K562 (cell line): Measurements from ENCODE around the gene SMPDL3B. TPM values are rescaled to one million over a fixed set of nuclear protein-coding genes. Genes with fewer than 3 reads are reported as not detected.

Experiments used
- JUND ChIP-seq, 2 experiments: IDR thresholded peaks; 2 replicates in 1 of 2; 3 replicates in 1 of 2; pipeline ENCODE4 v1.6.1; 2011; ENCODE audit warnings: borderline replicate concordance in 2 of 2, low read depth in 2 of 2, low read length in 2 of 2, improper control_type of control experiment in 1 of 2, missing biosample characterization in 1 of 2, missing genetic modification characterization in 1 of 2, missing genetic modification reagents in 1 of 2
- LCOR ChIP-seq: sonication (generic); formaldehyde crosslinking; IDR thresholded peaks from 2 replicates; pipeline ENCODE4 v1.8.0; 2022; ENCODE audit warnings: mild to moderate bottlenecking, missing genetic modification reagents
- NFE2 ChIP-seq: IDR thresholded peaks from 2 replicates; pipeline ENCODE4 v1.6.1; 2014; ENCODE audit warnings: antibody characterized with exemption, low read depth
- POLR2AphosphoS5 ChIP-seq: IDR thresholded peaks from 2 replicates; pipeline ENCODE4 v1.6.1; 2011; ENCODE audit warnings: mild to moderate bottlenecking, low read depth, low read length, moderate library complexity; ENCODE audit not compliant: control insufficient read depth, insufficient read depth
- RCOR1 ChIP-seq, 2 experiments: IDR thresholded peaks; 2 replicates each; pipeline ENCODE4 v1.6.1; 2012; ENCODE audit warnings: low read depth in 2 of 2, low read length in 2 of 2, borderline replicate concordance in 1 of 2, improper control_type of control experiment in 1 of 2
- ZNF24 ChIP-seq: fragments of 450-650 bp; IDR thresholded peaks from 2 replicates; pipeline ENCODE4 v1.6.1; 2016
- polyA plus RNA-seq, 8 experiments: library from polyadenylated mRNA; depleted of rRNA in 4 of 8; stranded (reverse) in 5 of 8; unstranded in 3 of 8; fragments of >200 nt; fragmentation: Nextera tagmentation in 2 of 8; fragmentation: Illumina TruSeq in 1 of 8; extraction: Ambion mirVana in 2 of 8; extraction: Trizol in 1 of 8; gene quantifications; 2 replicates each; pipeline versions ENCODE4 v1.2.1 to v1.2.3, GENCODE V29; 2011 to 2014; ENCODE audit warnings: inconsistent platforms in 1 of 8, missing spikeins in 1 of 8
- total RNA-seq, 7 experiments: library from RNA; depleted of rRNA in 6 of 7; stranded (reverse); fragments of >200 nt in 6 of 7; fragmentation: Illumina TruSeq in 2 of 7; extraction: Trizol in 2 of 7; gene quantifications; 2 replicates each; pipeline versions ENCODE4 v1.2.1 to v1.2.3, GENCODE V29; 2011 to 2021; ENCODE audit warnings: low replicate concordance in 1 of 7
- TF ChIP-seq, protein P1 (sequence below): conservative IDR thresholded peaks from 2 replicates; pipeline ENCODE4 v1.6.1; 2011; ENCODE audit warnings: low read depth, mild to moderate bottlenecking, low read length; ENCODE audit not compliant: control insufficient read depth
- TF ChIP-seq, protein P2 (sequence below): sonication (generic); formaldehyde crosslinking; IDR thresholded peaks from 2 replicates; pipeline ENCODE4 v1.5.0; 2020; ENCODE audit warnings: missing genetic modification reagents
- TF ChIP-seq, protein P3 (sequence below): fragments of 250-450 bp; sonication (Bioruptor Pico); IDR thresholded peaks from 2 replicates; pipeline ENCODE4 v1.8.0; 2022; ENCODE audit warnings: inconsistent platforms, mild to moderate bottlenecking, moderate library complexity, borderline replicate concordance

Gene SMPDL3B
- total and polyA plus RNA-seq, 9 of the 15 experiments (the other 6 are each of a cell fraction or from before 2014, with no cell fraction given): 0.07 to 1.2 (median 0.73) TPM

DNA sequence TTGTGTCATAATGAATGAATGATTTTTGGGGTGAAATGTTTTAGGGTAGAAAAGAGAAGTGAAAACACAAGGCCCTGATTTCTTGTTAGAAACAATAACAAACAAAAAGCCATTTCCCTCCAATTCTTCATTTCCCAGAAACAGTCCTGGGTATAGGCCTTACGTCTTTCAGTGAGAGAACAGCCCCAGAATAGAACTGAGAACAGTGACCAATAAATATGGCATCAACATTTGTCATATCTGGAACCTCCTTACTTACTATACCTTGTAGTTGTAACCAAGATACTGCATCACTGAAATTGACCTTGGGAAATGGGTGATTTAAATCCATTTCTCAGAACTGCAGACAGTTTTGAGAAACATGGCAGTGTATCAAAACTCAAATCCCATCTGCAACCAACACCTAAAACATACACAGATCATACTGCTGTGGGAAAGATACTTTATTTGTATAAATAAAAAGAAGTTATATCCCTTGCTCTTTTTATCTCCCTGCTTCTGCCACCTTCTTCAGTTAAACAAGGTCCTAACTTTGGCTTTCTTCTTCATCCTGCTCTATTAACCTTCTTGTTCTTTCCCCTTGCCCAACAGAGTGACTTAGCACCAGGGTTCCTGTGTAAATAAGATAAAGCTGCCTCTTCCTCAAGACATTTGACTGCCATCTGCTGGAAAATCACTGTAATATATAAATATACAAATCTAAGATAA lies 44.5 kb downstream of the SMPDL3B start (continued):
- TF ChIP-seq, protein P1, sequence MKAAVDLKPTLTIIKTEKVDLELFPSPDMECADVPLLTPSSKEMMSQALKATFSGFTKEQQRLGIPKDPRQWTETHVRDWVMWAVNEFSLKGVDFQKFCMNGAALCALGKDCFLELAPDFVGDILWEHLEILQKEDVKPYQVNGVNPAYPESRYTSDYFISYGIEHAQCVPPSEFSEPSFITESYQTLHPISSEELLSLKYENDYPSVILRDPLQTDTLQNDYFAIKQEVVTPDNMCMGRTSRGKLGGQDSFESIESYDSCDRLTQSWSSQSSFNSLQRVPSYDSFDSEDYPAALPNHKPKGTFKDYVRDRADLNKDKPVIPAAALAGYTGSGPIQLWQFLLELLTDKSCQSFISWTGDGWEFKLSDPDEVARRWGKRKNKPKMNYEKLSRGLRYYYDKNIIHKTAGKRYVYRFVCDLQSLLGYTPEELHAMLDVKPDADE: no peak
- TF ChIP-seq, protein P2, sequence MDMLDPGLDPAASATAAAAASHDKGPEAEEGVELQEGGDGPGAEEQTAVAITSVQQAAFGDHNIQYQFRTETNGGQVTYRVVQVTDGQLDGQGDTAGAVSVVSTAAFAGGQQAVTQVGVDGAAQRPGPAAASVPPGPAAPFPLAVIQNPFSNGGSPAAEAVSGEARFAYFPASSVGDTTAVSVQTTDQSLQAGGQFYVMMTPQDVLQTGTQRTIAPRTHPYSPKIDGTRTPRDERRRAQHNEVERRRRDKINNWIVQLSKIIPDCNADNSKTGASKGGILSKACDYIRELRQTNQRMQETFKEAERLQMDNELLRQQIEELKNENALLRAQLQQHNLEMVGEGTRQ (CRISPR knock-in tag): no peak
- TF ChIP-seq LCOR (CRISPR knock-in tag) (peak; percentile 91), RCOR1 (IDR thresholded peaks at IDR 0.05; ENCODE audit: borderline replicate concordance in 1 of 2, low read depth in 2 of 2, low read length in 2 of 2) (peak; percentile 78 to 93; a peak in 3 of 4 replicates), POLR2AphosphoS5 (peak; percentile 90), ZNF24 (peak; percentile 56; the same call in 1 of the 2 replicates), JUND (IDR thresholded peaks at IDR 0.05; ENCODE audit: borderline replicate concordance, low read depth, low read length) (peak; percentile 85), JUND (tag; IDR thresholded peaks at IDR 0.05; ENCODE audit: borderline replicate concordance, low read depth, low read length) (peak; percentile 63; the same call in 1 of the 3 replicates), NFE2 (peak; percentile 98)
- TF ChIP-seq, protein P3, sequence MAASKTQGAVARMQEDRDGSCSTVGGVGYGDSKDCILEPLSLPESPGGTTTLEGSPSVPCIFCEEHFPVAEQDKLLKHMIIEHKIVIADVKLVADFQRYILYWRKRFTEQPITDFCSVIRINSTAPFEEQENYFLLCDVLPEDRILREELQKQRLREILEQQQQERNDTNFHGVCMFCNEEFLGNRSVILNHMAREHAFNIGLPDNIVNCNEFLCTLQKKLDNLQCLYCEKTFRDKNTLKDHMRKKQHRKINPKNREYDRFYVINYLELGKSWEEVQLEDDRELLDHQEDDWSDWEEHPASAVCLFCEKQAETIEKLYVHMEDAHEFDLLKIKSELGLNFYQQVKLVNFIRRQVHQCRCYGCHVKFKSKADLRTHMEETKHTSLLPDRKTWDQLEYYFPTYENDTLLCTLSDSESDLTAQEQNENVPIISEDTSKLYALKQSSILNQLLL (CRISPR knock-in tag): no peak
- TF ChIP-seq, all 486 proteins: peak for 124
